Hematopoietic multipotent progenitor cell treated with erythropoietin and hydrocortisone succinate and interleukin-3 and kit ligand, for 15 days (in vitro differentiated cells): Measurements from ENCODE around the gene CACTIN.

Experiments used
- DNase-seq: peaks from one replicate; pipeline ENCODE4 v3.0.0-alpha.2; 2015; ENCODE audit warnings: low spot score

The CACTIN gene

GRCh38 chr19:3563709-3564524, 62.7 kb downstream of the CACTIN start:
- DNase-seq = no peak
